ENCODE measurements around the gene CADPS2. TPM values are rescaled to one million over a fixed set of nuclear protein-coding genes. Genes with fewer than 3 reads are reported as not detected.
A peak's percentile ranks its signal among the peaks of the same experiment; 100 is the strongest.
"Not testable (repeated sequence)": the region's sequence is repeated elsewhere in the genome, so short reads cannot be mapped to it uniquely, and the experiment has no call there.

Gene CADPS2
- total RNA-seq, 6 donors from 2014 or later: 33.3 to 74.7 (median 45.7) TPM

GRCh38 chr7:122689346-122690109 is 196.7 kb downstream of the CADPS2 start:
- Histone ChIP-seq H3K36me3 (no peaks in the 10 kb centered on the region), H3K27me3 (no peaks in the 10 kb centered on the region), H3K4me1 (no peaks in the 10 kb centered on the region), H3K27ac (no peak overlapping the region), H3K4me3 (no peak overlapping the region), H3K9me3 (no peaks in the 10 kb centered on the region)
- no peak for TF ChIP-seq POLR2A (IDR thresholded peaks at IDR 0.05)
- no peak for TF ChIP-seq POLR2AphosphoS5 (IDR thresholded peaks at IDR 0.05)
- 95% methylated on average over 11 to 13 of the region's 13 CpGs for WGBS, 2 donors
- DNase-seq (peak in 1 of 2 donors; percentile 5), ATAC-seq (ENCODE audit: low FRiP score in 2 of 2) (no peak)

GRCh38 chr7:122688400-122688998 is 197.8 kb downstream of the CADPS2 start:
- no peaks in the 10 kb centered on the region for H3K4me1 ChIP-seq

GRCh38 chr7:122686360-122686878 is 199.8 kb downstream of the CADPS2 start:
- H3K27ac ChIP-seq: no peak overlapping the region
- H3K36me3 ChIP-seq: no peaks in the 10 kb centered on the region
- H3K9me3 ChIP-seq: no peaks in the 10 kb centered on the region
- no peak for TF ChIP-seq POLR2AphosphoS5 (IDR thresholded peaks at IDR 0.05)
- WGBS, 2 donors: 60 to 76% methylated on average over 8 to 10 of the region's 10 CpGs
- no peak for ATAC-seq (ENCODE audit: low FRiP score in 2 of 2)
- H3K4me3 ChIP-seq: no peak overlapping the region
- no peak for DNase-seq
- no peaks in the 10 kb centered on the region for H3K4me1 ChIP-seq
- no peaks in the 10 kb centered on the region for H3K27me3 ChIP-seq

More at GRCh38 chr7:122688400-122688998, 197.8 kb downstream of the CADPS2 start:
- no peak for ATAC-seq (ENCODE audit: low FRiP score in 2 of 2)
- no peak for DNase-seq
- TF ChIP-seq EP300 (IDR thresholded peaks at IDR 0.05) (no peak), CTCF (IDR thresholded peaks at IDR 0.05) (no peak), POLR2AphosphoS5 (IDR thresholded peaks at IDR 0.05) (no peak), POLR2A (IDR thresholded peaks at IDR 0.05) (no peak)
- Histone ChIP-seq H3K27me3 (no peaks in the 10 kb centered on the region), H3K9me3 (no peaks in the 10 kb centered on the region), H3K4me3 (no peak overlapping the region), H3K27ac (no peak overlapping the region), H3K36me3 (no peaks in the 10 kb centered on the region)
- WGBS, 2 donors: 73 to 85% methylated on average over 5 to 6 of the region's 6 CpGs

- ATAC-seq (ENCODE audit: low FRiP score in 2 of 2) (no peak), DNase-seq (no peak)
- Histone ChIP-seq H3K27me3 (no peaks in the 10 kb centered on the region), H3K4me3 (no peak overlapping the region), H3K9me3 (no peaks in the 10 kb centered on the region), H3K4me1 (no peaks in the 10 kb centered on the region), H3K36me3 (no peaks in the 10 kb centered on the region), H3K27ac (no peak overlapping the region)
- TF ChIP-seq POLR2A (IDR thresholded peaks at IDR 0.05): no peak
- no peak for TF ChIP-seq POLR2AphosphoS5 (IDR thresholded peaks at IDR 0.05)
- TF ChIP-seq CTCF (IDR thresholded peaks at IDR 0.05): no peak
- no peak for TF ChIP-seq EP300 (IDR thresholded peaks at IDR 0.05)
- 61 to 78% methylated on average over 2 of the region's 2 CpGs for WGBS, 2 donors
Measured at GRCh38 chr7:122684504-122684903, 201.8 kb downstream of the CADPS2 start.

GRCh38 chr7:122682815-122683550 is 203.3 kb downstream of the CADPS2 start:
- 61 to 75% methylated on average over 7 to 8 of the region's 8 CpGs for WGBS, 2 donors
- Histone ChIP-seq H3K27me3 (no peaks in the 10 kb centered on the region), H3K36me3 (no peaks in the 10 kb centered on the region), H3K27ac (no peak overlapping the region), H3K4me3 (no peak overlapping the region), H3K9me3 (no peaks in the 10 kb centered on the region), H3K4me1 (no peaks in the 10 kb centered on the region)
- no peak for TF ChIP-seq CTCF (IDR thresholded peaks at IDR 0.05)
- no peak for TF ChIP-seq POLR2A (IDR thresholded peaks at IDR 0.05)
- no peak for TF ChIP-seq POLR2AphosphoS5 (IDR thresholded peaks at IDR 0.05)
- TF ChIP-seq EP300 (IDR thresholded peaks at IDR 0.05): no peak
- ATAC-seq (ENCODE audit: low FRiP score in 2 of 2) (peak in 1 of 2 donors; percentile 10), DNase-seq (no peak)

- H3K36me3 ChIP-seq; H3K27ac ChIP-seq; ATAC-seq (ENCODE audit: low FRiP score in 2 of 2); H3K27me3 ChIP-seq; H3K4me3 ChIP-seq; H3K9me3 ChIP-seq; H3K4me1 ChIP-seq: not testable (repeated sequence)
- 96 to 97% methylated on average over 16 of the region's 16 CpGs for WGBS, 2 donors
- peak in 1 of 2 donors; percentile 17 for DNase-seq
Measured at GRCh38 chr7:122681186-122681585, 205.1 kb downstream of the CADPS2 start.
